ENCODE results near the gene PARP12.

PARP12 gene

GRCh38 chr7:139990571-139991268 lies 72.0 kb downstream of the PARP12 start:
- ChIA-PET CTCF (interaction anchor here (1.2 to 4.8 kb wide), 3 partner anchors 12 to 345 kb away, joined by 3 to 40 read pairs (median 17); no protein-coding TSS in a partner anchor), POLR2A (no interaction called here)
- no peak for TF ChIP-seq CTCF (IDR thresholded peaks at IDR 0.05; ENCODE audit: control extremely low read depth, extremely low read depth, low read depth, missing control alignments)
- no peak for DNase-seq (ENCODE audit: extremely low spot score)

GRCh38 chr7:139990142-139990535 lies 72.6 kb downstream of the PARP12 start:
- ChIA-PET CTCF (interaction anchor here (1.2 to 4.8 kb wide), 4 partner anchors 8 to 345 kb away, joined by 3 to 40 read pairs (median 10); no protein-coding TSS in a partner anchor), POLR2A (no interaction called here)
- DNase-seq (ENCODE audit: extremely low spot score): no peak

GRCh38 chr7:139989366-139990141 lies 73.2 kb downstream of the PARP12 start:
- CTCF ChIA-PET: interaction anchor here (1.2 to 4.8 kb wide), 5 partner anchors 9 to 489 kb away, joined by 3 to 40 read pairs (median 5); no protein-coding TSS in a partner anchor
- POLR2A ChIA-PET: no interaction called here
- TF ChIP-seq CTCF (IDR thresholded peaks at IDR 0.05; ENCODE audit: control extremely low read depth, extremely low read depth, low read depth, missing control alignments): no peak
- DNase-seq (ENCODE audit: extremely low spot score): no peak

More at GRCh38 chr7:139990142-139990535, 72.6 kb downstream of the PARP12 start:
- no peak for TF ChIP-seq CTCF (IDR thresholded peaks at IDR 0.05; ENCODE audit: control extremely low read depth, extremely low read depth, low read depth, missing control alignments)

- no peak for TF ChIP-seq CTCF (IDR thresholded peaks at IDR 0.05; ENCODE audit: control extremely low read depth, extremely low read depth, low read depth, missing control alignments)
- no peak for DNase-seq (ENCODE audit: extremely low spot score)
- ChIA-PET CTCF (interaction anchor here (0.7 to 4.8 kb wide), 12 partner anchors 8 to 553 kb away, joined by 3 to 40 read pairs (median 4); no protein-coding TSS in a partner anchor), POLR2A (no interaction called here)
These were observed 74.8 kb downstream of the PARP12 start for GRCh38 chr7:139987691-139988516.

- no peak for DNase-seq (ENCODE audit: extremely low spot score)
- TF ChIP-seq CTCF (IDR thresholded peaks at IDR 0.05; ENCODE audit: control extremely low read depth, extremely low read depth, low read depth, missing control alignments): no peak
- POLR2A ChIA-PET: no interaction called here
- CTCF ChIA-PET: interaction anchor here (0.6 to 4.8 kb wide), 3 partner anchors 17 to 367 kb away, joined by 3 to 40 read pairs (median 4); no protein-coding TSS in a partner anchor
These were observed 76.9 kb downstream of the PARP12 start for GRCh38 chr7:139985811-139986210.

Data from GM10248 (cell line).